ENCODE measurements around the gene MCMBP.

DNA sequence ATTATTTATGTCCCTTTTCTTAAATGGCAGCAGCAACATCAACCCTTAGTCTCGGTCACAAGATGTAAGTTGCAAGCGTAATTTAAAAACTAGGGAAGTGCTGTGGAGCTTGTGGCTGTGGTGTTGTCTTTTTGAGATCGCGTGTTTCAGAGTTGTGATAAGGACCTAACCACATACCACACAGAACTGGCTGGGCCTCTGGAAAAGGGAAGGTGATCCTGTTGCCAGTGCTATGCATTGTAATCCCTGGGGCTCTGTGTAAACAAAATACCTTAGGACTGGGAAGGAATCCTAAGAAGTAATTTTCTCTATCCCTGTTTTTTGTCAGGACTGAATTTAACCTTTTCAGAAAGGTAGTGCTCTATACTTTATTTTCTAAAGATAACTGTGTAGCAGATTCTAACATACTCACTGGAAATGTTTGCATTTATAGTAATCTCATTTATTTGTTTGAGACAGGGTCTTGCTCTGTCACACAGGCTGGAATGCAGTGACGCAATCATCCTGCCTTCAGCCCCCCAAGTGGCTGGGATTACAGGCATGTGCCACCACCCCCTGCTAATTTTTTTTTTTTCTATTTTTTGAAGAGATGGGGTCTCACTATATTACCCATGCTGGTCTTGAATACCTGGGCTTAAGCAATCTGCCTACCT, 86.4 kb downstream of the MCMBP start:
- TF ChIP-seq RAD21 (IDR thresholded peaks at IDR 0.05; ENCODE audit: low read depth) (no peak), CREB1 (IDR thresholded peaks at IDR 0.05; ENCODE audit: low read depth) (no peak)
